CD14-positive monocyte (primary cell): Measurements from ENCODE around the gene UTP14C. TPM values are rescaled to one million over a fixed set of nuclear protein-coding genes. Genes with fewer than 3 reads are reported as not detected.
"Not testable (repeated sequence)": the region's sequence is repeated elsewhere in the genome, so short reads cannot be mapped to it uniquely, and the experiment has no call there.

Source experiments
- DNase-seq, 3 donors: peaks; one replicate each; pipeline ENCODE4 v3.0.0-alpha.2; 2011 to 2022
- H2AFZ ChIP-seq: 2 replicates; pipeline ENCODE4 v1.6.0; 2012; ENCODE audit warnings: mild to moderate bottlenecking, low read depth, low read length, inconsistent platforms; ENCODE audit not compliant: insufficient read depth, poor library complexity, severe bottlenecking
- H3K27ac ChIP-seq, 2 donors: 1 replicate in 1 of 2; 2 replicates in 1 of 2; pipeline ENCODE4 v1.5.1; 2012 to 2013; ENCODE audit warnings: low read length in 2 of 2, control low read depth in 1 of 2, inconsistent platforms in 1 of 2, low read depth in 1 of 2, mild to moderate bottlenecking in 1 of 2
- H3K27me3 ChIP-seq, 2 donors: one replicate each; pipeline versions ENCODE4 v1.6.0 to v1.6.1; 2011 to 2013; ENCODE audit warnings: low read length in 2 of 2; ENCODE audit not compliant: control insufficient read depth in 2 of 2, insufficient read depth in 2 of 2
- H3K36me3 ChIP-seq, 2 donors: replicated peaks in 1 of 2; 1 replicate in 1 of 2; 2 replicates in 1 of 2; pipeline versions ENCODE4 v1.5.1 to v1.6.1; 2012 to 2013; ENCODE audit warnings: low read length in 2 of 2, control low read depth in 1 of 2, inconsistent platforms in 1 of 2, mild to moderate bottlenecking in 1 of 2; ENCODE audit not compliant: insufficient read depth in 2 of 2, control insufficient read depth in 1 of 2
- H3K4me1 ChIP-seq, 2 donors: 1 replicate in 1 of 2; 2 replicates in 1 of 2; pipeline versions ENCODE4 v1.5.1 to v1.6.1; 2012 to 2013; ENCODE audit warnings: low read length in 2 of 2, control low read depth in 1 of 2, inconsistent platforms in 1 of 2, mild to moderate bottlenecking in 1 of 2, moderate library complexity in 1 of 2; ENCODE audit not compliant: insufficient read depth in 2 of 2, control insufficient read depth in 1 of 2
- H3K4me2 ChIP-seq: replicated peaks from 2 replicates; pipeline ENCODE3; 2012; ENCODE audit warnings: low read length, moderate library complexity, mild to moderate bottlenecking; ENCODE audit not compliant: poor library complexity, severe bottlenecking; ENCODE audit errors: extremely low read depth
- H3K4me3 ChIP-seq, 3 experiments: fragments of 200-600 bp in 1 of 3; sonication (generic) in 1 of 3; replicated peaks in 1 of 3; 1 replicate in 2 of 3; 2 replicates in 1 of 3; pipeline ENCODE4 v1.5.1; 2011 to 2013; ENCODE audit warnings: low read length in 3 of 3, mild to moderate bottlenecking in 3 of 3, control low read depth in 2 of 3, low read depth in 2 of 3, inconsistent platforms in 1 of 3, moderate library complexity in 1 of 3
- H3K79me2 ChIP-seq: 2 replicates; pipeline ENCODE4 v1.6.0; 2012; ENCODE audit warnings: mild to moderate bottlenecking, control low read depth, inconsistent platforms, low read length, moderate library complexity; ENCODE audit not compliant: insufficient read depth
- H3K9ac ChIP-seq: 2 replicates; pipeline ENCODE4 v1.6.0; 2017; ENCODE audit warnings: low read length, mild to moderate bottlenecking; ENCODE audit not compliant: insufficient read depth, poor library complexity, severe bottlenecking
- H3K9me3 ChIP-seq, 2 donors: replicated peaks in 1 of 2; 1 replicate in 1 of 2; 2 replicates in 1 of 2; pipeline versions ENCODE4 v1.5.1 to v1.6.1; 2012 to 2013; ENCODE audit warnings: low read length in 2 of 2, control low read depth in 1 of 2; ENCODE audit not compliant: control insufficient read depth in 1 of 2, insufficient read depth in 1 of 2
- H4K20me1 ChIP-seq: 2 replicates; pipeline ENCODE4 v1.6.0; 2012; ENCODE audit warnings: mild to moderate bottlenecking, low read length, control low read depth, moderate library complexity; ENCODE audit not compliant: insufficient read depth
- H3K27ac Mint-ChIP-seq, 7 donors: one replicate each; pipeline ENCODE4 v1.8.0; 2020; ENCODE audit warnings: mild to moderate bottlenecking in 7 of 7, mixed read lengths in 7 of 7, moderate library complexity in 6 of 7, inconsistent platforms in 2 of 7
- H3K27me3 Mint-ChIP-seq, 3 donors: one replicate each; pipeline ENCODE4 v1.8.0; 2021 to 2022; ENCODE audit warnings: low read depth in 3 of 3, mild to moderate bottlenecking in 3 of 3, mixed read lengths in 3 of 3, moderate library complexity in 3 of 3, inconsistent platforms in 1 of 3
- H3K36me3 Mint-ChIP-seq, 2 donors: one replicate each; pipeline ENCODE4 v1.8.0; 2020; ENCODE audit warnings: mixed read lengths in 2 of 2, inconsistent platforms in 1 of 2, mild to moderate bottlenecking in 1 of 2
- H3K4me1 Mint-ChIP-seq: one replicate; pipeline ENCODE4 v1.8.0; 2020; ENCODE audit warnings: mild to moderate bottlenecking, mixed read lengths
- H3K4me3 Mint-ChIP-seq, 2 donors: one replicate each; pipeline ENCODE4 v1.8.0; 2020; ENCODE audit warnings: mild to moderate bottlenecking in 2 of 2, mixed read lengths in 2 of 2, moderate library complexity in 1 of 2
- H3K9me3 Mint-ChIP-seq, 7 donors: one replicate each; pipeline ENCODE4 v1.8.0; 2020 to 2022; ENCODE audit warnings: mixed read lengths in 7 of 7, mild to moderate bottlenecking in 6 of 7, moderate library complexity in 6 of 7, inconsistent platforms in 2 of 7
- CTCF ChIP-seq: fragments of 200-600 bp; IDR thresholded peaks from one replicate; pipeline ENCODE4 v1.8.0; 2022; ENCODE audit warnings: antibody characterized with exemption, mild to moderate bottlenecking
- WGBS: methylation state at CpG from one replicate; pipeline ENCODE4 v1.1.5; 2013; ENCODE audit warnings: missing lambda C conversion rate; ENCODE audit not compliant: insufficient coverage; 5-methylcytosine and 5-hydroxymethylcytosine counted together
- intact Hi-C, 2 donors: fragments of 100-400 bp; cut with micrococcal nuclease; formaldehyde crosslinking; loops; one replicate each; pipeline versions ENCODE4 v1.15.0 to v1.15.1; 2023
- polyA plus RNA-seq, 3 donors: library from polyadenylated mRNA; depleted of rRNA in 1 of 3; unstranded in 2 of 3; stranded (reverse) in 1 of 3; fragments of 300-500 nt in 2 of 3; fragments of >200 nt in 1 of 3; fragmentation: Illumina TruSeq in 2 of 3; gene quantifications; 1 replicate in 2 of 3; 2 replicates in 1 of 3; pipeline ENCODE4 v1.2.3, GENCODE V29; 2012 to 2021

UTP14C gene
- polyA plus RNA-seq, 3 donors = 1.2 to 1.5 (median 1.2) TPM

DNA sequence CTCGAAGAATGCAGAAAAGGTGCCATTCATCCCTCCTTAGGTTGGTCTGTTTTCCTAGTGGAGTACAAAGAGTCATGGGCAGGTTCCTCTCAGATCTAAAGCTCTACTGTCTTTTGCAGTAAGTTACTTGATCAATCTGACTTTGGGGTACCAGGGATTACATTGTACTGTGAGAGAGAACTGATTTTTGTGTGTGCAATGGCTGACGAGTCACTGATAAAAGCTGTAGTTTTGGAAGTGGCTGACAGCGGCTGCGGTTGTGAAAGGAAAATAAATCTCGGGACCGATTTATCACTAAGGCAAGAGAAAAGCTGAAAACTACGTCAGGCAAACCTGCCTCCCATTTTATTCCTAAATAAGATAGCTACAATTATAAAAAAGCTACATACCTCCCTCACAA is 26.9 kb downstream of the UTP14C start:
- Histone ChIP-seq H3K27me3 (no peaks in the 10 kb centered on the region), H3K4me1 (no peaks in the 10 kb centered on the region), H3K9me3 (no peaks in the 10 kb centered on the region), H3K4me3 (no peak overlapping the region), H3K36me3 (no peaks in the 10 kb centered on the region), H3K79me2 (no peaks in the 10 kb centered on the region), H2AFZ (no peak overlapping the region), H3K9ac (no peak overlapping the region), H4K20me1 (no peaks in the 10 kb centered on the region), H3K27ac (no peak overlapping the region), H3K4me2 (no peak overlapping the region)
- Mint-ChIP-seq H3K36me3 (no peaks in the 10 kb centered on the region), H3K9me3 (peaks cover 0 to 9% (median 2%) of the 10 kb centered on the region in 7 donors), H3K27me3 (no peaks in the 10 kb centered on the region), H3K27ac (no peak overlapping the region), H3K4me1 (no peaks in the 10 kb centered on the region), H3K4me3 (no peak overlapping the region)
- 98% methylated on average over 6 of the region's 7 CpGs for WGBS
- no peak for DNase-seq
- TF ChIP-seq CTCF = no peak
- intact Hi-C loops = no loop called here

GRCh38 chr13:52053460-52053859 is 29.0 kb downstream of the UTP14C start:
- no peaks in the 10 kb centered on the region for H3K36me3 Mint-ChIP-seq
- H3K9me3 ChIP-seq = no peaks in the 10 kb centered on the region
- intact Hi-C loops = no loop called here
- no peaks in the 10 kb centered on the region for H3K4me1 Mint-ChIP-seq
- H3K36me3 ChIP-seq = no peaks in the 10 kb centered on the region
- H3K4me2 ChIP-seq = no peak overlapping the region
- 96% methylated on average over 3 of the region's 4 CpGs for WGBS
- H3K27ac Mint-ChIP-seq = no peak overlapping the region
- H3K79me2 ChIP-seq = no peaks in the 10 kb centered on the region
- H3K4me1 ChIP-seq = no peaks in the 10 kb centered on the region
- no peak overlapping the region for H3K4me3 Mint-ChIP-seq
- H3K27me3 Mint-ChIP-seq = peaks cover 0 to 2% (median 0%) of the 10 kb centered on the region in 3 donors
- no peak for DNase-seq
- H3K27me3 ChIP-seq = no peaks in the 10 kb centered on the region
- no peak overlapping the region for H3K27ac ChIP-seq
- no peak for TF ChIP-seq CTCF
- H3K9me3 Mint-ChIP-seq = peaks cover 0 to 10% (median 2%) of the 10 kb centered on the region in 7 donors
- no peak overlapping the region for H3K9ac ChIP-seq
- H2AFZ ChIP-seq = no peak overlapping the region
- H3K4me3 ChIP-seq = no peak overlapping the region
- H4K20me1 ChIP-seq = no peaks in the 10 kb centered on the region

DNA sequence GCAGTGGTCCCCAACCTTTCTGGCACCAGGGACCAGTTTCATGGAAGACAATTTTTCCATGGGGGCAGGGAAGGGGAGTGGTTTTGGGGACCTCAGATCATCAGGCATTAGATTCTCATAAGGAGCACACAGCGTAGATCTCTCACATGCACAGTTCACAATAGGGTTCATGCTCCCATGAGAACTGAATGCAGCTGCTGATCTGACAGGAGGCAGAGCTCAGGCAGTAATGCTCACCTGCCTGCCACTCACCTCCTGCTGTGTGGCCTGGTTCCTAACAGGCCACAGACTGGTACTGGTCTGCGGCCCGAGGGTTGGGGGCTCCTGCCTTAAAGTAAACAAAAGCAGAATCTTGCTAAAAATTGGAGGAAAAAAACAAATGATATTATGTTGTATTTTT is 36.6 kb downstream of the UTP14C start:
- H3K4me3 Mint-ChIP-seq, H3K4me2 ChIP-seq, H3K9ac ChIP-seq, H3K27ac ChIP-seq, H2AFZ ChIP-seq, H3K36me3 Mint-ChIP-seq, intact Hi-C loops, H3K27me3 ChIP-seq, DNase-seq, H3K27ac Mint-ChIP-seq, H3K36me3 ChIP-seq, H3K27me3 Mint-ChIP-seq, H3K4me1 ChIP-seq, H4K20me1 ChIP-seq, H3K4me3 ChIP-seq, H3K79me2 ChIP-seq, H3K4me1 Mint-ChIP-seq: not testable (repeated sequence)
- H3K9me3 Mint-ChIP-seq = peaks cover 9 to 33% (median 29%) of the 10 kb centered on the region in 7 donors
- peaks cover 8 to 11% of the 10 kb centered on the region in 2 donors for H3K9me3 ChIP-seq
- 100% methylated on average over 3 of the region's 3 CpGs for WGBS
